ENCODE results near the gene MBNL2. TPM values are rescaled to one million over a fixed set of nuclear protein-coding genes. Genes with fewer than 3 reads are reported as not detected.

Gene MBNL2
- total and polyA plus RNA-seq, 2 of the 13 experiments (the other 11 are each of a cell fraction or from before 2014, with no cell fraction given) = 30.8 to 59.0 TPM

DNA sequence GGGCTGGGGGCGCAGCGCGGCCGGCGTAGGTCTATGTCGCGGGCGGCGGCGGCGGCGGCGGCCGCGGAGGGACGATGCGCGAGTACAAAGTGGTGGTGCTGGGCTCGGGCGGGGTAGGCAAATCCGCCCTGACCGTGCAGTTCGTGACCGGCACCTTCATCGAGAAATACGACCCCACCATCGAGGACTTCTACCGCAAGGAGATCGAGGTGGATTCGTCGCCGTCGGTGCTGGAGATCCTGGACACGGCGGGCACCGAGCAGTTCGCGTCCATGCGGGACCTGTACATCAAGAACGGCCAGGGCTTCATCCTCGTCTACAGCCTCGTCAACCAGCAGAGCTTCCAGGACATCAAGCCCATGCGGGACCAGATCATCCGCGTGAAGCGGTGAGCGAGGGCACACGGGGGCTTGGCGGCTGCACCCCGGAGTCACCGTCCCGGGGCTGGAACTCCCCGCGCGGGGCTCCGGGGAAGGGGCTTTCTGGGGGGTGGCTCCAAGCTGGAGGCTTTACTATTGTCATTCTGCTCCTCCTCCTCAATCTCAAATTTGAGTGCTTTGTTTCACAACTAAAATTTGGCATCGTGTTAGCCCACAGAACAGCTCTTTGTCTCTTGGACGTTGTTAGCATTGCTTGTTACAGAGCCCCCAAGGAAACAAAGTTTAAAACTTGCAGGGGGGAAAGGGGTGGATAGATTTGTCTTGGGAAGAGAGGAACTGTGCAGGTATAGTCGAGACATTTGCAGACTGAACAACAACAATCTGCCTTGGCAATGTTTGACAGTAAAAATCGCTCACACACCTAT, 212.5 kb downstream of the MBNL2 start (continued):
- TF ChIP-seq KDM1A (CRISPR knock-in tag; IDR thresholded peaks at IDR 0.05) (no peak), ZBTB1 (CRISPR knock-in tag; IDR thresholded peaks at IDR 0.05; ENCODE audit: borderline replicate concordance) (no peak), CENPT (CRISPR knock-in tag; IDR thresholded peaks at IDR 0.05; ENCODE audit: low read depth) (no peak), SP5 (CRISPR knock-in tag; IDR thresholded peaks at IDR 0.05; ENCODE audit: borderline replicate concordance, low read depth) (no peak), MTA3 (CRISPR knock-in tag; IDR thresholded peaks at IDR 0.05) (no peak)
- TF ChIP-seq, protein P1, sequence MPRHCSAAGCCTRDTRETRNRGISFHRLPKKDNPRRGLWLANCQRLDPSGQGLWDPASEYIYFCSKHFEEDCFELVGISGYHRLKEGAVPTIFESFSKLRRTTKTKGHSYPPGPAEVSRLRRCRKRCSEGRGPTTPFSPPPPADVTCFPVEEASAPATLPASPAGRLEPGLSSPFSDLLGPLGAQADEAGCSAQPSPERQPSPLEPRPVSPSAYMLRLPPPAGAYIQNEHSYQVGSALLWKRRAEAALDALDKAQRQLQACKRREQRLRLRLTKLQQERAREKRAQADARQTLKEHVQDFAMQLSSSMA (CRISPR knock-in tag; IDR thresholded peaks at IDR 0.05) = no peak

DNA sequence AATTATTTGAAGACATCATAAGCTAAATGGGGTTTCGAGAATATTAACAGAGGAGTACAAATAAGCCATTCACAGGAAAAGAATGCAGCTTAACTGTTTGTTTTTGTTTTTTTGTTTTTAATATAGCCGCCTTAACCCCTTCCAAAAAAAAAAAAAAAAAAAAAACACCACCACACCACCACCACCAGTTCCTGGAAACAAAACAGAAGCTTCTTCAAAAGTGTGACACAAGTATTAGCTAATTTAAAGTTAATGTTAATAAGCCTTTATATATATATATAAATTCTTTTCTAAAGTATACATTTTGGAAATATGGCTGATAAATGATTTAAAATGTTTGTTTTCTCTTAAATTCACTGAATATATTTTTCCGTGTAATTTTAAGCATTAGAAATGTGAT, 213.2 kb downstream of the MBNL2 start:
- H3K27ac ChIP-seq (ENCODE audit: extremely low read length, insufficient read depth, low read length) = peak overlapping the region; percentile 63
- no TSS peak for BruUV-seq (replicated peaks)
- DNase-seq (ENCODE audit: low spot score) (no peak), ATAC-seq (no peak), FAIRE-seq (no peak)
- no peaks in the 10 kb centered on the region for H3K27me3 ChIP-seq (ENCODE audit: control insufficient read depth in 1 of 2, insufficient read depth in 2 of 2, low read length in 2 of 2)
- TF ChIP-seq ZNF17 (CRISPR knock-in tag; IDR thresholded peaks at IDR 0.05) (no peak), ZNF367 (CRISPR knock-in tag; IDR thresholded peaks at IDR 0.05; ENCODE audit: borderline replicate concordance) (no peak), ZNF431 (CRISPR knock-in tag; IDR thresholded peaks at IDR 0.05; ENCODE audit: borderline replicate concordance, low read depth) (no peak), ZNF570 (CRISPR knock-in tag; IDR thresholded peaks at IDR 0.05; ENCODE audit: borderline replicate concordance) (no peak)
- TF ChIP-seq, protein P2, sequence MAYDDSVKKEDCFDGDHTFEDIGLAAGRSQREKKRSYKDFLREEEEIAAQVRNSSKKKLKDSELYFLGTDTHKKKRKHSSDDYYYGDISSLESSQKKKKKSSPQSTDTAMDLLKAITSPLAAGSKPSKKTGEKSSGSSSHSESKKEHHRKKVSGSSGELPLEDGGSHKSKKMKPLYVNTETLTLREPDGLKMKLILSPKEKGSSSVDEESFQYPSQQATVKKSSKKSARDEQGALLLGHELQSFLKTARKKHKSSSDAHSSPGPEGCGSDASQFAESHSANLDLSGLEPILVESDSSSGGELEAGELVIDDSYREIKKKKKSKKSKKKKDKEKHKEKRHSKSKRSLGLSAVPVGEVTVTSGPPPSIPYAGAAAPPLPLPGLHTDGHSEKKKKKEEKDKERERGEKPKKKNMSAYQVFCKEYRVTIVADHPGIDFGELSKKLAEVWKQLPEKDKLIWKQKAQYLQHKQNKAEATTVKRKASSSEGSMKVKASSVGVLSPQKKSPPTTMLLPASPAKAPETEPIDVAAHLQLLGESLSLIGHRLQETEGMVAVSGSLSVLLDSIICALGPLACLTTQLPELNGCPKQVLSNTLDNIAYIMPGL (CRISPR knock-in tag; IDR thresholded peaks at IDR 0.05; ENCODE audit: borderline replicate concordance in 1 of 2, low read depth in 1 of 2) = no peak
- ChIA-PET CTCF (ENCODE audit: low intra/inter-chr PET ratio, low total read pairs) (no interaction called here), POLR2A (no interaction called here)
- H3K36me3 ChIP-seq (replicated peaks in 1 of 2; ENCODE audit: control insufficient read depth in 1 of 2, insufficient read depth in 2 of 2, low read length in 2 of 2) = peaks cover 0 to 5% of the 10 kb centered on the region in 2 experiments; a peak in 1 of 5 replicates
- in situ Hi-C loops (cut with HindIII; ENCODE audit: extremely low pct_ligation_motif_present, low pct_unique_long_range_greater_than_20kb) = no loop called here
- no peaks in the 10 kb centered on the region for H4K20me1 ChIP-seq (ENCODE audit: insufficient read depth, low read length)
- intact Hi-C loops (cut with micrococcal nuclease; ENCODE audit: unreplicated experiment) = loop anchor here (1.0 to 10.0 kb wide), 2 partner anchors 145 to 211 kb away; partner anchors contain the start of gene MBNL2
- no peaks in the 10 kb centered on the region for H3K9me3 ChIP-seq (ENCODE audit: low read length)
- H3K4me2 ChIP-seq (ENCODE audit: low read depth, low read length) = peak overlapping the region; percentile 92
- peak overlapping the region; percentile 77 for H3K9ac ChIP-seq (ENCODE audit: insufficient read depth, low read depth, low read length)
- peaks cover 32% of the 10 kb centered on the region for H3K79me2 ChIP-seq (ENCODE audit: insufficient read depth, low read length)
- peaks cover 57% of the 10 kb centered on the region for H3K4me1 ChIP-seq (ENCODE audit: insufficient read depth, low read length)
- peak overlapping the region; percentile 82 to 90 (median 89); a peak in 5 of 6 replicates for H3K4me3 ChIP-seq (replicated peaks in 1 of 3; ENCODE audit: insufficient read depth in 1 of 3, low read depth in 2 of 3, low read length in 3 of 3)
- H2AFZ ChIP-seq (ENCODE audit: low read length) = no peak overlapping the region
- 21% methylated on average over 3 of the region's 3 CpGs for WGBS (ENCODE audit: low lambda C conversion rate)
